CD4-positive, alpha-beta T cell treated with Interleukin-4 for 1 hour (primary cell): ENCODE measurements around the gene ZNF335.

ENCODE experiments used
- DNase-seq, 2 donors: peaks; one replicate each; pipeline ENCODE4 v3.0.0-alpha.2; 2020 to 2022

The ZNF335 gene

DNA sequence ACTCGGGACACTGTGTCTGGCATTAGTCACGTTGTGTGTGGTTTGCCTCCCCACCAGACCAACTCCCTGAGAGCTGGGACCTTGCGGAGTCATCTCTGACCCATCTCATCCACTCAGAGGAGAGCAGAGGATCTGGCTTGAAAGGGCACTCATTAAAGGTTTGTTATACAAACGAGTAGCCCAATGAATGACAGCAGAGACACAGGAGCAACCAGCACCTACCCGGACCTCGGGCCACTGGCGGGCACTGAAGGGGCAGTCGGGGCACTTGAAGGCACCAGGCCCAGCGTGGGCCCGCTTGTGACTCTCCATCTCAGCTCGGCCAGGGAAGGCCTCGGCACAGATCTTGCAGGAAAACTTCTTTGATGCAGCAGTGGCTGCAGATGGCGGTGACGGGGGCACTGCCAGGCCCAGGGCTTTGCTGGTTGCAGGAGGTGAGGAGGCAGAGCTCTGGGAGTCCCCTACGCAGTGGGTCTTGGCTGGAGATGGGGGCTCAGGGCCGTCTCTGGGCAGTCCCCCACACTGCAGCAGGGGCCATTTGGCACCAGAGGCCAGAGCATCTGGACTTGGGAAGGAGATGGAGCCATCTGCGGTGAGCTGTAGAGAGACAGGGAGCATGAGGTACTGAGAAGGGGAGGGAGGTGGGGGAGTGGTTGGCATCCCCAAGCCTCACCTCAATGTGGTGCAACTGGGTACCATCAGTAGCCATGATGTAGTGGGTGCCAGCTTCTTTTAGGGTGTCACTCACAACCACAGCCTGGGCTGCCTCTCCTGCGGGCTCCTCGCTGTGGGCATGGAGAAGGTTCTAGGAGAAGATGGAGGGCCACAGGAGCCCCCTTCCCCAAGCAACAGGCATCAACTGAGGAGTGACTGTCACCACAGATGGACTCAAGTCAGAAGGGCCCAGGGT, 19.8 kb downstream of the ZNF335 start:
- no peak for DNase-seq

DNA sequence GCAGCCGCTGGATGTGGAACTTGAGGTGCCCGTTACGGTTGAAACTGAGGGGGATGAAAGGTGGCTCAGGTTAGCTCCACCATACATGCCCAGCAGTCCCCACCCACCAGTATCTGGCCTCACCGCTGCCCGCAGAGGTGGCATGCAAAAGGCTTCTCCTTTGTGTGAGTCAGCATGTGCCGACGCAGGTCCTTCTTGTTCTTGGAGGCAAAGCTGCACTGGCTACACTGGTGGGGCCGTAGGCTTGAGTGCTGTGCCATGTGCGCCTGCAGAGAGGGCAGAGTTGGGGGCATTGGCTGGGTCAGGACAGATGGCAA, 21.7 kb downstream of the ZNF335 start:
- DNase-seq: no peak

GRCh38 chr20:45949542-45950329, 22.3 kb downstream of the ZNF335 start:
- no peak for DNase-seq

GRCh38 chr20:45948742-45949541, 23.1 kb downstream of the ZNF335 start:
- no peak for DNase-seq

DNA sequence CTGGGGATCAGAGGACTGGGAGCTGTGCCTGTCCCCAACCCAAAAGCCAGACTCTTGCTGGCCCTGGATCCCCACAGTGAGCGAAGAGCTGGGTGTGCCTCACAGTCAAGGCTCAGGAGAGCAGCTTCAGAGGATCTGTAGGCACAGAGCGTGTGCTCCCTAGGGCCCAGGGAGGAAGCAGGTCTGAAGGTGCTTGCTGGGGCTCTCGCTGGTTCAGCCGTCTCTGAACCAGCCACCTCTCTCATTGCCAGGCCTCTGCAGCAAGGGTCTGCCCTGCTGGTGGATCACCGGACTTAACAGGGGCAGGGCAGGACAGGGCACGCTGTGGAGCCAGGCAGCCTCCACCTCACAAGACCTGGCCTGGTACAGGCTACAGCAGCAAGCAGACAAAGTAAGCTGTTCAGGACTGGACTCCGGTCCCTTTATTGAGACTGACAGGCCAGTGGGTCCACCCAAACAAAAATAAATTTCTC, 23.7 kb downstream of the ZNF335 start:
- no peak for DNase-seq

DNA sequence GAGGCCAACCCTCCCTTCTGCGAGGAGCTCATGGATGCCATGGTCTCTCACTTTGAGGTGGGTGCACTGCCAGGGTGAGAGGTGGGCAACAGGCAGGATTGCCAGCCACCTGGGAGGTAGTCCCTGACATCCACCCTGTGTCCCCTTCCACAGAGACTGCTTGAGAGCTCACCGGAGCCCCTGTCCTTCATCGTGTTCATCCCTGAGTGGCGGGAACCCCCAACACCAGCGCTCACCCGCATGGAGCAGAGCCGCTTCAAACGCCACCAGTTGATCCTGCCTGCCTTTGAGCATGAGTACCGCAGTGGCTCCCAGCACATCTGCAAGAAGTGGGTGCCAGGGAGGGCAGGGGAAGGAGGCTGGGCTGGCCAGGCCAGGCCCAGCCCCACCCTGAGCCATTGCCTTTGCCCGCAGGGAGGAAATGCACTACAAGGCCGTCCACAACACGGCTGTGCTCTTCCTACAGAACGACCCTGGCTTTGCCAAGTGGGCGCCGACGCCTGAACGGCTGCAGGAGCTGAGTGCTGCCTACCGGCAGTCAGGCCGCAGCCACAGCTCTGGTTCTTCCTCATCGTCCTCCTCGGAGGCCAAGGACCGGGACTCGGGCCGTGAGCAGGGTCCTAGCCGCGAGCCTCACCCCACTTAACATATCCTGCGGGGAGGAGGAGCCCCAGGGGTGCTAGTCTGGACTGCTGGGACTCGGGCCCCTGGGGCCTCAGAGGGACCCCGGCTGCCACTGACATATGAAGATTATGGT, 24.7 kb downstream of the ZNF335 start:
- DNase-seq: no peak

GRCh38 chr20:45946149-45946970, 25.6 kb downstream of the ZNF335 start:
- peak; percentile 45 to 81 for DNase-seq

- peak in 1 of 2 donors; percentile 38 for DNase-seq
Measured at GRCh38 chr20:45945678-45946148, 26.3 kb downstream of the ZNF335 start.

GRCh38 chr20:45944965-45945677, 26.9 kb downstream of the ZNF335 start:
- DNase-seq: no peak

DNA sequence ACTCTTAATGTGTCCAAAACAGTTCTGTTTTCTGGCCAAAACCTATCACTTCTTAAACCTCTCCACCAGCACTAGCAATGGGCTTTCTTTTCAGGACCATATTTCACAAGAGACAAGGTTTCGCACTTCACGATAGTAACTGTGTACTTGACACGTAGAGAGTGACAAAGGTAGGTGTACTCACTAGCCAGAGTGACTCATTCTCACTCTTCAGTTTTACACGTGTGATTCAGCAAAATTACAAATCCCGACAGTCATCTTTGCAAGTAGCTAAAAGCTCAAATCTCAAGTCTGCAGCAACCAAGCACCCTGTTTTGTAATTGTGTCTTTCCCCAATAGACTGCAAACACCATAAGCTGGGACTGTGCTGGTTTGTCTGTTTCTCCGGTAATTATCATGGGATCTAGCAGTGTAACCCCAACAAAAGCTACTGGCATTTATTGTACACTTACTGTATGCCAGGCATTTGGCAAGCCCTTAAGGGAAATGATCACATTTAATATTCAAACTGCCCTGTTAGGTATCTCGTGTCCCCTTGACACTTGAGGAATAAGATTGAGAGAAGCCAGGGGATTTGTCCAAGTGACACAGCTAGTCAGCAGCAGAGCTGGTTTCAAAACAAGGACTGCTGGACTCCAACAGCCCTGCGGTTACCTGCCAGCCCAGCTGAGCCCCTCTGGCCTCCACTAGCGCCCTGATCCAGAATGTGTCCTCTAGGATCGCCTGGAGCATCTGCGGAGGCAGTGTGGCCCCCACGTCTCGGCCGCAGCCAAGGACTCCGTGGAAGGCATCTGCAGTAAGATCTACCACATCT, 27.6 kb downstream of the ZNF335 start:
- DNase-seq: peak in 1 of 2 donors; percentile 33

DNA sequence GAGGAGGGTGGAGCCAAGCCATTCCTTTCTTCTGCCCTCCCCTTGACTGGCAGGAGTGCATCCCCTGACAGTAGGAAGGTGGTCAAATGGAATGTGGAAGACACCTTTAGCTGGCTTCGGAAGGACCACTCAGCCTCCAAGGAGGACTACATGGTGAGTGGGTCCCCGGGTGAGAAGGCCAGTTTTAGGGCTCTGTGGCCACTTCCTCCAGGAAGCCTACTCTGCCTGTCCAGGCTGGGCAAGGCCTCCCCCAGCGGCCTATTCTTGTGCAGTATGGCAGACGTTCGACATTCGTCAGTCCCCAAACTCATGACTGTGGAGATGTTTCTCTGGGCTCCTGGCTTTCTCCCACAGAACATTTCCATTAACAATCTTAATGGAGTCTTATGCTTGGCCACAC, 28.4 kb downstream of the ZNF335 start:
- no peak for DNase-seq

GRCh38 chr20:45940469-45940868, 31.5 kb downstream of the ZNF335 start:
- DNase-seq: no peak

- DNase-seq: no peak
Measured at GRCh38 chr20:45940053-45940452, 31.9 kb downstream of the ZNF335 start.

DNA sequence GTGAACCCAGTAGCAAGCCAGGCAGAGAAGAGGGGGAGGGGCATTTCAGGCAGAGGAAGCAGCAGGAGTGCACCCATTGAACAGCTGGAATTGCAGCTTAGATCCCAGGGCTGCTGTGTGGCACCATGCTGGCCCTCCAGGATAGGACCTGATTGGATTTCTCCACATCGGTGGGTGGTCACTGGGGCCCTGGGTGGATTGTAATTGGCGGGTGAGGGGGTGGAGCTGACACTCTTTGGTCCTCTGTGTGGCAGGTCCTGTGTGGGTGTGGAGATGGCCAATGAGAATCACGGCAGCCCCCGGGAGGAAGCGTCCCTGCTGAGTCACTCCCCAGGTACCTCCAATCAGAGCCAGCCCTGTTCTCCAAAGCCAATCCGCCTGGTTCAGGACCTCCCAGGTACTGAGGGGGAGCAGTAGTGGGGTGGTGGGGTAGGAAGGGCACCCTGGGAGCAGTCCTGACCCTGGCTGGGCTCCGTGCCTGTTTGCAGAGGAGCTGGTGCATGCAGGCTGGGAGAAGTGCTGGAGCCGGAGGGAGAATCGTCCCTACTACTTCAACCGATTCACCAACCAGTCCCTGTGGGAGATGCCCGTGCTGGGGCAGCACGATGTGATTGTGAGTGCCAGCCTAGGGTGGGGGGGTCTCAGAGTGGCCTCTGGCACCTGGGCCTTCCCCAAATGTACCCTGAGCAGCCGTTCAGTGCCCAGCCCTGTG, 33.1 kb downstream of the ZNF335 start:
- no peak for DNase-seq

DNA sequence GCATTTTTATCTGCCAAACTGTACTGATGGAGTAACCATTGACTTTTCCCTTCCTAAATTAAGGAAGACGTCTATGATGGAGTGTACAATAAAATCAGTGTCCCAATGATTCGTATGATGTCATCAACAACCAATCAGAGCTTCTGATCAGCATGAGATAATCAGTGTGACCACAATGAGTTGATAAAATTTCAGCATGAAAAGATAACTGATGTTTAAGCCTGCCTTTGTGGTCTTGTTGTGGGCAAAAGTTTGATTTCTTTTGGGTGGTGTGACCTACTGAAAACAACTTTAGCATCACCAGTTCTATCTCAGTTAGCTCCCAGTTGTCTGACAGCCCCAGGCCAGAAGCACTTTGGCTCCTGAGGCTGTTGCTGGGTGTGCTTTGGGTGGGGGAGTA, 34.2 kb downstream of the ZNF335 start:
- DNase-seq: peak in 1 of 2 donors; percentile 31

GRCh38 chr20:45935416-45936046, 36.5 kb downstream of the ZNF335 start:
- DNase-seq: no peak

GRCh38 chr20:45934586-45935415, 37.2 kb downstream of the ZNF335 start, which contains the start of gene PCIF1:
PCIF1 (plus strand) TSS chr20:45934683; CDS start chr20:45939000, 4,317 bp downstream.
- DNase-seq: peak; percentile 98 to 99
